Measurements from ENCODE around the gene DCAF5. TPM values are rescaled to one million over a fixed set of nuclear protein-coding genes. Genes with fewer than 3 reads are reported as not detected.
A peak's percentile ranks its signal among the peaks of the same experiment; 100 is the strongest.

DCAF5 gene
- total and polyA plus RNA-seq, 2 of the 8 experiments (the other 6 are each of a cell fraction or from before 2014, with no cell fraction given), result 24.3 to 31.0 TPM

DNA sequence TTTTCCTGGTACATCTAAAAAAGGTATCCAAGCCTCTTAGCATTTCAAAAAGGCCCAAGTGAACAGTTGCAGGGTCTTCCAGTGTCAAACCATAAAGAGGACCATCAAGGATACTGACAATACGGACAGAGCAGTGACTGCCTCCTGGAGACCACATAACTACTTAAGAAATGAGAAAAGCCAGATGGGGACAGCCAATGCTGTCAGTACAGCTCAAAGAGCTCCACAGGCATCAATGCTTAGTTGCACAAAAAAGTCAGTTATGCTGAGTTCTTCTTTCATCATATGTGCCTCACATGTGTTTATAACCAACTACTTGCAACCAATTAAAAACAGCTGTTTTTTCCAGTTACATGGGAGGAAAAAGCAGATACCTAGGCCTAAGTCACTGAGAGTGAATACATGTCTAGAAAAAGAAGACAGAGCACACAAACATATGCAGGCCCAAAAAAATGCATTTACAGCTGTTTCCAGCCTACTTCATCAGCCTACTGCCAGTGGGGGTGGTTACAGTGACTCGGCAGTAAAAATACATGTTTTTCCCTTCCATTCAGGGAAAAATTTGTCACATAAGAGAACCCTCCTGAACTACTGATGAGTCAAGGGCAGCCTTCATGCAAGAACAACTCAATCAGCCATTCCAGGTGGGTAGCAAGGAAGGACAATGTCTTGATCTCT is 84.0 kb downstream of the DCAF5 start:
- no peak overlapping the region for H3K4me2 ChIP-seq (ENCODE audit: insufficient read depth in 1 of 2, low read depth in 2 of 2, low read length in 2 of 2)

More for the DNA sequence above, 84.0 kb downstream of the DCAF5 start:
- H3K36me3 ChIP-seq (ENCODE audit: control insufficient read depth in 2 of 4, insufficient read depth in 4 of 4, low read length in 3 of 4), result no peaks in the 10 kb centered on the region; a peak in 1 of 8 replicates
- H4K5ac ChIP-seq (ENCODE audit: insufficient read length, low read depth, low read length), result no peak overlapping the region
- H3K4me1 ChIP-seq (replicated peaks in 1 of 4; ENCODE audit: control insufficient read depth in 3 of 4, insufficient read depth in 4 of 4, low read length in 3 of 4), result peaks cover 0 to 3% (median 1%) of the 10 kb centered on the region in 4 experiments; a peak in 1 of 7 replicates
- H4K20me1 ChIP-seq (replicated peaks in 1 of 2; ENCODE audit: control insufficient read depth in 1 of 2, insufficient read depth in 2 of 2, low read length in 2 of 2), result no peaks in the 10 kb centered on the region
- POLR2A ChIA-PET (ENCODE audit: partially characterized antibody), result no interaction called here
- CTCF ChIA-PET (ENCODE audit: partially characterized antibody), result interaction anchor here (1.0 to 1.9 kb wide), 6 partner anchors 11 to 158 kb away, joined by 3 to 4 read pairs (median 4); no protein-coding TSS in a partner anchor
- no peak overlapping the region for H2BK5ac ChIP-seq (ENCODE audit: low read depth, low read length)
- H3K4ac ChIP-seq (replicated peaks; ENCODE audit: insufficient read length, low read depth, low read length), result no peak overlapping the region
- no peak overlapping the region for H4K8ac ChIP-seq (ENCODE audit: extremely low read depth, insufficient read depth, low read length)
- H3K23me2 ChIP-seq (ENCODE audit: low read depth, low read length), result no peaks in the 10 kb centered on the region
- H2AK5ac ChIP-seq (ENCODE audit: low read depth, low read length), result no peak overlapping the region
- WGBS, 2 experiments (ENCODE audit: extremely low coverage in 1 of 2, insufficient coverage in 1 of 2, insufficient read length in 1 of 2, insufficient replicate concordance in 2 of 2, low coverage in 1 of 2, low lambda C conversion rate in 2 of 2, missing lambda C conversion rate in 1 of 2), result 89% methylated on average over 2 of the region's 2 CpGs; no CpG with 5 or more reads in 1 of the 2 experiments
- H2BK12ac ChIP-seq (ENCODE audit: low read depth, low read length), result no peak overlapping the region
- no peak overlapping the region for H3K9ac ChIP-seq (replicated peaks in 1 of 4; ENCODE audit: extremely low read depth in 1 of 4, low read depth in 3 of 4, low read length in 3 of 4)
- no peak overlapping the region for H3K14ac ChIP-seq (ENCODE audit: insufficient read length)
- H3K18ac ChIP-seq (ENCODE audit: extremely low read depth, low read length), result no peak overlapping the region
- no peak overlapping the region for H3K56ac ChIP-seq (replicated peaks; ENCODE audit: insufficient read length, low read depth, low read length)
- TF ChIP-seq BACH1 (IDR thresholded peaks at IDR 0.05; ENCODE audit: low read length) (peak; percentile 74), KDM4A (IDR thresholded peaks at IDR 0.05; ENCODE audit: low read depth, low read length, severe bottlenecking) (no peak), MAFK (IDR thresholded peaks at IDR 0.05; ENCODE audit: low read depth, low read length) (peak; percentile 36; the same call in 1 of the 2 replicates)
- H3K27ac ChIP-seq (ENCODE audit: low read depth, low read length), result no peak overlapping the region
- H2AFZ ChIP-seq (ENCODE audit: low read length), result no peak overlapping the region
- no peak overlapping the region for H2BK20ac ChIP-seq (ENCODE audit: low read length)
- no peaks in the 10 kb centered on the region for H3K79me2 ChIP-seq (ENCODE audit: control insufficient read depth in 1 of 2, insufficient read depth in 2 of 2, low read length in 2 of 2)
- H3K27me3 ChIP-seq (replicated peaks in 1 of 4; ENCODE audit: control insufficient read depth in 3 of 4, extremely low read depth in 1 of 4, insufficient read depth in 3 of 4, low read length in 3 of 4), result no peaks in the 10 kb centered on the region
- H2BK120ac ChIP-seq (replicated peaks; ENCODE audit: low read depth, low read length), result no peak overlapping the region
- no peak overlapping the region for H3K4me3 ChIP-seq (ENCODE audit: extremely low read depth in 1 of 4, insufficient read depth in 2 of 4, low read depth in 3 of 4, low read length in 4 of 4)
- FAIRE-seq, result no peak
- no peak overlapping the region for H2BK15ac ChIP-seq (ENCODE audit: low read length)
- H3K79me1 ChIP-seq (ENCODE audit: low read depth, low read length), result no peaks in the 10 kb centered on the region
- DNase-seq (ENCODE audit: low read depth in 1 of 2, low spot score in 2 of 2), result no peak
- no peak overlapping the region for H4K91ac ChIP-seq (replicated peaks; ENCODE audit: insufficient read length, low read length)
- no peak overlapping the region for H3K23ac ChIP-seq (ENCODE audit: insufficient read length)
- no peaks in the 10 kb centered on the region for H3K9me3 ChIP-seq (ENCODE audit: insufficient read depth in 2 of 2, low read depth in 1 of 2, low read length in 1 of 2)
